GM23338 (cell line): ENCODE results near the gene TSPAN19. TPM values are rescaled to one million over a fixed set of nuclear protein-coding genes. Genes with fewer than 3 reads are reported as not detected.

ENCODE experiments used
- ATAC-seq: fragments of 200-7000 bp; cut with Tn5 transposase; 3 replicates; pipeline ENCODE4 v1.9.1; 2020
- DNase-seq: peaks from one replicate; pipeline ENCODE4 v3.0.0-alpha.2; 2015; ENCODE audit warnings: low spot score
- H2AFZ ChIP-seq: fragments of 200-600 bp; sonication (generic); 2 replicates; pipeline ENCODE4 v1.8.0; 2016; ENCODE audit warnings: antibody characterized with exemption, mild to moderate bottlenecking, moderate library complexity
- H3F3A ChIP-seq: fragments of 200-600 bp; sonication (generic); replicated peaks from 2 replicates; pipeline ENCODE4 v1.8.0; 2017; ENCODE audit warnings: antibody characterized with exemption, mixed run types, low read depth
- H3K27ac ChIP-seq: fragments of 200-600 bp; sonication (generic); 2 replicates; pipeline ENCODE4 v1.6.1; 2016; ENCODE audit warnings: low read depth
- H3K27me3 ChIP-seq: fragments of 200-600 bp; sonication (generic); 2 replicates; pipeline ENCODE4 v1.8.0; 2016; ENCODE audit warnings: mild to moderate bottlenecking, mixed run types, moderate library complexity; ENCODE audit not compliant: insufficient read depth
- H3K36me3 ChIP-seq: fragments of 200-600 bp; sonication (generic); 2 replicates; pipeline ENCODE4 v1.8.0; 2016; ENCODE audit warnings: mild to moderate bottlenecking; ENCODE audit not compliant: insufficient read depth
- H3K4me1 ChIP-seq: fragments of 200-600 bp; sonication (generic); 2 replicates; pipeline ENCODE4 v1.8.0; 2016; ENCODE audit warnings: mild to moderate bottlenecking, moderate library complexity; ENCODE audit not compliant: insufficient read depth
- H3K4me2 ChIP-seq: fragments of 200-600 bp; sonication (generic); 2 replicates; pipeline ENCODE4 v1.7.1; 2017; ENCODE audit warnings: mixed run types
- H3K4me3 ChIP-seq: fragments of 200-600 bp; sonication (generic); 2 replicates; pipeline ENCODE4 v1.6.1; 2016; ENCODE audit warnings: mixed run types
- H3K79me2 ChIP-seq: fragments of 200-600 bp; sonication (generic); replicated peaks from 2 replicates; pipeline ENCODE4 v1.8.0; 2017; ENCODE audit warnings: mild to moderate bottlenecking; ENCODE audit not compliant: insufficient read depth
- H3K9me2 ChIP-seq: fragments of 200-600 bp; sonication (generic); 2 replicates; pipeline ENCODE4 v1.8.0; 2017; ENCODE audit not compliant: insufficient read depth
- H4K20me1 ChIP-seq: fragments of 200-600 bp; sonication (generic); replicated peaks from 2 replicates; pipeline ENCODE4 v1.8.0; 2017; ENCODE audit warnings: mild to moderate bottlenecking; ENCODE audit not compliant: insufficient read depth
- H3K27ac Mint-ChIP-seq: 2 replicates; pipeline ENCODE4 v1.8.0; 2020; ENCODE audit warnings: inconsistent platforms, mild to moderate bottlenecking, moderate library complexity, mixed read lengths
- H3K27me3 Mint-ChIP-seq: 3 replicates; pipeline ENCODE4 v1.8.0; 2022; ENCODE audit warnings: low read depth, mild to moderate bottlenecking, moderate library complexity, mixed read lengths, inconsistent platforms; ENCODE audit not compliant: insufficient read depth, poor library complexity
- H3K36me3 Mint-ChIP-seq: 3 replicates; pipeline ENCODE4 v1.8.0; 2021; ENCODE audit warnings: low read depth, mild to moderate bottlenecking, inconsistent platforms, moderate library complexity, mixed read lengths
- H3K4me1 Mint-ChIP-seq: 3 replicates; pipeline ENCODE4 v1.8.0; 2020; ENCODE audit warnings: mild to moderate bottlenecking, inconsistent platforms, mixed read lengths
- H3K4me3 Mint-ChIP-seq: 3 replicates; pipeline ENCODE4 v1.8.0; 2021; ENCODE audit warnings: moderate library complexity, mild to moderate bottlenecking, inconsistent platforms, mixed read lengths
- H3K9me3 Mint-ChIP-seq: 3 replicates; pipeline ENCODE4 v1.8.0; 2020; ENCODE audit warnings: moderate library complexity, mild to moderate bottlenecking, inconsistent platforms, mixed read lengths
- STAT1 ChIP-seq: IDR thresholded peaks from one replicate; pipeline ENCODE4 v1.6.1; 2016; ENCODE audit warnings: antibody characterized with exemption; ENCODE audit not compliant: unreplicated experiment
- ZNF462 ChIP-seq: fragments of 250-450 bp; sonication (Bioruptor Pico); IDR thresholded peaks from 2 replicates; pipeline ENCODE4 v1.5.0; 2020; ENCODE audit warnings: mild to moderate bottlenecking, moderate library complexity
- polyA plus RNA-seq: library from polyadenylated mRNA; unstranded; fragments of >200 nt; fragmentation: Nextera tagmentation; extraction: Ambion mirVana; gene quantifications from 2 replicates; pipeline ENCODE4 v1.2.1, GENCODE V29; 2016
- total RNA-seq: library from RNA; depleted of rRNA; stranded (reverse); fragments of >200 nt; shearing (Covaris generic); gene quantifications from 2 replicates; pipeline ENCODE4 v1.2.3, GENCODE V29; 2014
- TF ChIP-seq, protein P1 (sequence below), 2 experiments: fragments of 200-600 bp in 1 of 2; sonication (generic) in 1 of 2; conservative IDR thresholded peaks; 2 replicates each; pipeline versions ENCODE4 v1.5.1 to v1.6.1; 2016 to 2017; ENCODE audit warnings: antibody characterized with exemption in 2 of 2, low read depth in 2 of 2, mild to moderate bottlenecking in 2 of 2, moderate library complexity in 1 of 2

TSPAN19 gene
- total and polyA plus RNA-seq, 2 experiments from 2014 or later = 0.44 to 0.80 TPM

GRCh38 chr12:85002778-85003296 lies 33.2 kb downstream of the TSPAN19 start (continued):
- TF ChIP-seq ZNF462 (CRISPR knock-in tag) = no peak

- Mint-ChIP-seq H3K27ac (no peak overlapping the region), H3K4me1 (peaks cover 28% of the 10 kb centered on the region), H3K36me3 (peaks cover 21% of the 10 kb centered on the region; the same call in 2 of the 3 replicates), H3K27me3 (peaks cover 4% of the 10 kb centered on the region), H3K4me3 (no peak overlapping the region), H3K9me3 (peaks cover 8% of the 10 kb centered on the region; the same call in 2 of the 3 replicates)
- peak overlapping the region; percentile 53; the same call in 1 of the 2 replicates for H2AFZ ChIP-seq
- H3K4me2 ChIP-seq = no peak overlapping the region
- no peak overlapping the region for H3K4me3 ChIP-seq
- H4K20me1 ChIP-seq = no peaks in the 10 kb centered on the region
- no peaks in the 10 kb centered on the region for H3K27me3 ChIP-seq
- ATAC-seq = no peak
- H3K27ac ChIP-seq = no peak overlapping the region
- peaks cover 22% of the 10 kb centered on the region for H3K4me1 ChIP-seq
- no peaks in the 10 kb centered on the region for H3F3A ChIP-seq
- H3K79me2 ChIP-seq = no peaks in the 10 kb centered on the region
- H3K9me2 ChIP-seq = peaks cover 10% of the 10 kb centered on the region; the same call in 1 of the 2 replicates
- H3K36me3 ChIP-seq = no peaks in the 10 kb centered on the region
- DNase-seq = no peak
- TF ChIP-seq ZNF462 (CRISPR knock-in tag) (no peak), STAT1 (no peak)
- TF ChIP-seq, protein P1, sequence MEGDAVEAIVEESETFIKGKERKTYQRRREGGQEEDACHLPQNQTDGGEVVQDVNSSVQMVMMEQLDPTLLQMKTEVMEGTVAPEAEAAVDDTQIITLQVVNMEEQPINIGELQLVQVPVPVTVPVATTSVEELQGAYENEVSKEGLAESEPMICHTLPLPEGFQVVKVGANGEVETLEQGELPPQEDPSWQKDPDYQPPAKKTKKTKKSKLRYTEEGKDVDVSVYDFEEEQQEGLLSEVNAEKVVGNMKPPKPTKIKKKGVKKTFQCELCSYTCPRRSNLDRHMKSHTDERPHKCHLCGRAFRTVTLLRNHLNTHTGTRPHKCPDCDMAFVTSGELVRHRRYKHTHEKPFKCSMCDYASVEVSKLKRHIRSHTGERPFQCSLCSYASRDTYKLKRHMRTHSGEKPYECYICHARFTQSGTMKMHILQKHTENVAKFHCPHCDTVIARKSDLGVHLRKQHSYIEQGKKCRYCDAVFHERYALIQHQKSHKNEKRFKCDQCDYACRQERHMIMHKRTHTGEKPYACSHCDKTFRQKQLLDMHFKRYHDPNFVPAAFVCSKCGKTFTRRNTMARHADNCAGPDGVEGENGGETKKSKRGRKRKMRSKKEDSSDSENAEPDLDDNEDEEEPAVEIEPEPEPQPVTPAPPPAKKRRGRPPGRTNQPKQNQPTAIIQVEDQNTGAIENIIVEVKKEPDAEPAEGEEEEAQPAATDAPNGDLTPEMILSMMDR (conservative IDR thresholded peaks at IDR 0.05; ENCODE audit: low read depth in 2 of 2) = no peak
These were observed 35.3 kb downstream of the TSPAN19 start for GRCh38 chr12:85000729-85001128.
